Activated naive CD8-positive, alpha-beta T cell treated with anti-CD3 and anti-CD28 coated beads, Interleukin-2, amount 10 ng/mL, durations not matched to agents 7 days and 5 days (primary cell): Measurements from ENCODE around the gene PMEL. TPM values are rescaled to one million over a fixed set of nuclear protein-coding genes. Genes with fewer than 3 reads are reported as not detected.
"Not testable (repeated sequence)": the region's sequence is repeated elsewhere in the genome, so short reads cannot be mapped to it uniquely, and the experiment has no call there.

ENCODE experiments used
- ATAC-seq: fragments of 150-1000 bp; cut with Tn5 transposase; one replicate; pipeline ENCODE4 v1.10.0; 2021; ENCODE audit warnings: low read depth, moderate library complexity
- POLR2A ChIA-PET: fragments of 350-600 bp; sonication (Branson Sonifier 250); formaldehyde crosslinking; loops from one replicate; lab custom pipeline; 2021; ENCODE audit warnings: antibody characterized with exemption; lab: Charles Lee
- DNase-seq: peaks from one replicate; pipeline ENCODE4 v3.0.0; 2021
- H3K27ac Mint-ChIP-seq: one replicate; pipeline ENCODE4 v1.8.0; 2022; ENCODE audit warnings: mild to moderate bottlenecking, mixed read lengths
- H3K27me3 Mint-ChIP-seq: one replicate; pipeline ENCODE4 v1.8.0; 2022; ENCODE audit warnings: mild to moderate bottlenecking, moderate library complexity, mixed read lengths
- H3K36me3 Mint-ChIP-seq: one replicate; pipeline ENCODE4 v1.8.0; 2021; ENCODE audit warnings: mild to moderate bottlenecking, mixed read lengths
- H3K4me1 Mint-ChIP-seq: one replicate; pipeline ENCODE4 v1.8.0; 2021; ENCODE audit warnings: mixed read lengths
- H3K4me3 Mint-ChIP-seq: one replicate; pipeline ENCODE4 v1.8.0; 2022; ENCODE audit warnings: mild to moderate bottlenecking, moderate library complexity, mixed read lengths
- H3K9me3 Mint-ChIP-seq: one replicate; pipeline ENCODE4 v1.8.0; 2021; ENCODE audit warnings: mixed read lengths
- total RNA-seq, 2 experiments: library from RNA; stranded (reverse); gene quantifications; one replicate each; pipeline ENCODE4 v1.2.3, GENCODE V29; 2021

Gene PMEL
- under 1 TPM in 1 of 2 experiments, not detected in 1; 0.42 TPM for total RNA-seq

- peak within 1 kb of the TSS; percentile 99 for H3K4me3 Mint-ChIP-seq
- H3K36me3 Mint-ChIP-seq = peaks cover 8% of the 10 kb centered on the region
- no peaks in the 10 kb centered on the region for H3K27me3 Mint-ChIP-seq
- H3K9me3 Mint-ChIP-seq = no peaks in the 10 kb centered on the region
- DNase-seq (no peak), ATAC-seq (no peak)
- H3K27ac Mint-ChIP-seq = peak within 1 kb of the TSS; percentile 93
- H3K4me1 Mint-ChIP-seq = peaks cover 27% of the 10 kb centered on the region
- POLR2A ChIA-PET = no interaction called here
Measured at GRCh38 chr12:55965941-55966407, at the start of gene PMEL. Gene PMEL (minus strand): TSS chr12:55966042. CDS start chr12:55966011, 31 bp downstream.

GRCh38 chr12:56014205-56014604 lies 48.4 kb upstream of the PMEL start:
- ATAC-seq (no peak), DNase-seq (no peak)
- Mint-ChIP-seq H3K4me1 (peaks cover 15% of the 10 kb centered on the region), H3K4me3 (no peak overlapping the region), H3K36me3 (peaks cover 14% of the 10 kb centered on the region), H3K9me3 (no peaks in the 10 kb centered on the region), H3K27ac (no peak overlapping the region), H3K27me3 (no peaks in the 10 kb centered on the region)
- POLR2A ChIA-PET = interaction anchor here (1.1 kb wide), 1 partner anchor 84 kb away, joined by 8 read pairs; no protein-coding TSS in a partner anchor

- Mint-ChIP-seq H3K4me3 (no peak overlapping the region), H3K36me3 (peaks cover 12% of the 10 kb centered on the region), H3K9me3 (no peaks in the 10 kb centered on the region), H3K27ac (no peak overlapping the region), H3K4me1 (peaks cover 16% of the 10 kb centered on the region), H3K27me3 (no peaks in the 10 kb centered on the region)
- ATAC-seq (no peak), DNase-seq (no peak)
- POLR2A ChIA-PET = interaction anchor here (0.7 kb wide), 1 partner anchor 17 kb away, joined by 3 read pairs; no protein-coding TSS in a partner anchor
Measured at GRCh38 chr12:56013482-56013881, 47.6 kb upstream of the PMEL start.

- Mint-ChIP-seq H3K9me3 (no peaks in the 10 kb centered on the region), H3K27ac (no peak overlapping the region), H3K4me1 (peaks cover 19% of the 10 kb centered on the region), H3K36me3 (peaks cover 11% of the 10 kb centered on the region), H3K4me3 (no peak overlapping the region), H3K27me3 (no peaks in the 10 kb centered on the region)
- POLR2A ChIA-PET = interaction anchor here (1.5 kb wide), 1 partner anchor 9 kb away, joined by 8 read pairs; the partner anchor contains the start of gene IKZF4
- ATAC-seq = no peak
- no peak for DNase-seq
Measured at GRCh38 chr12:56011509-56012090, 45.8 kb upstream of the PMEL start.

- no peak for ATAC-seq
- POLR2A ChIA-PET = interaction anchor here (1.2 to 1.3 kb wide), 2 partner anchors 11 to 36 kb away, joined by 3 to 7 read pairs; partner anchors contain the start of genes IKZF4 and RAB5B
- no peak overlapping the region for H3K27ac Mint-ChIP-seq
- H3K9me3 Mint-ChIP-seq = no peaks in the 10 kb centered on the region
- H3K4me3 Mint-ChIP-seq = no peak overlapping the region
- DNase-seq = no peak
- peaks cover 21% of the 10 kb centered on the region for H3K4me1 Mint-ChIP-seq
- H3K36me3 Mint-ChIP-seq = peaks cover 12% of the 10 kb centered on the region
- no peaks in the 10 kb centered on the region for H3K27me3 Mint-ChIP-seq
Measured at GRCh38 chr12:56010111-56010570, 44.3 kb upstream of the PMEL start.

GRCh38 chr12:56007564-56008559 lies 42.0 kb upstream of the PMEL start:
- H3K4me1 Mint-ChIP-seq = peaks cover 22% of the 10 kb centered on the region
- peaks cover 11% of the 10 kb centered on the region for H3K36me3 Mint-ChIP-seq
- H3K9me3 Mint-ChIP-seq = no peaks in the 10 kb centered on the region
- H3K27me3 Mint-ChIP-seq = no peaks in the 10 kb centered on the region
- H3K27ac Mint-ChIP-seq = peak overlapping the region; percentile 85
- DNase-seq = peak; percentile 79
- POLR2A ChIA-PET = interaction anchor here (0.6 to 2.9 kb wide), 7 partner anchors 10 to 96 kb away, joined by 3 to 24 read pairs (median 8); partner anchors contain the start of genes IKZF4, PA2G4 and SUOX
- H3K4me3 Mint-ChIP-seq = peak overlapping the region; percentile 86
- ATAC-seq = peak; percentile 79

GRCh38 chr12:56004211-56004610 lies 38.4 kb upstream of the PMEL start:
- POLR2A ChIA-PET = interaction anchor here (0.5 to 1.0 kb wide), 2 partner anchors 12 to 24 kb away, joined by 3 to 5 read pairs; no protein-coding TSS in a partner anchor
- peaks cover 9% of the 10 kb centered on the region for H3K36me3 Mint-ChIP-seq
- no peak for ATAC-seq
- H3K4me1 Mint-ChIP-seq = peaks cover 26% of the 10 kb centered on the region
- DNase-seq = peak; percentile 20
- no peaks in the 10 kb centered on the region for H3K9me3 Mint-ChIP-seq
- no peaks in the 10 kb centered on the region for H3K27me3 Mint-ChIP-seq
- no peak overlapping the region for H3K27ac Mint-ChIP-seq
- H3K4me3 Mint-ChIP-seq = no peak overlapping the region

GRCh38 chr12:56003376-56003775 lies 37.5 kb upstream of the PMEL start:
- not testable (repeated sequence) for H3K4me3 Mint-ChIP-seq, H3K27me3 Mint-ChIP-seq, ATAC-seq, H3K27ac Mint-ChIP-seq, H3K9me3 Mint-ChIP-seq
- POLR2A ChIA-PET = interaction anchor here (1.2 kb wide), 1 partner anchor 41 kb away, joined by 7 read pairs; no protein-coding TSS in a partner anchor
- peak; percentile 16 for DNase-seq
- H3K4me1 Mint-ChIP-seq = peaks cover 25% of the 10 kb centered on the region
- H3K36me3 Mint-ChIP-seq = peaks cover 11% of the 10 kb centered on the region

GRCh38 chr12:56001487-56002100 lies 35.8 kb upstream of the PMEL start:
- no peak overlapping the region for H3K4me3 Mint-ChIP-seq
- H3K27me3 Mint-ChIP-seq = peaks cover 2% of the 10 kb centered on the region
- ATAC-seq (no peak), DNase-seq (no peak)
- H3K27ac Mint-ChIP-seq = no peak overlapping the region
- H3K9me3 Mint-ChIP-seq = no peaks in the 10 kb centered on the region
- H3K36me3 Mint-ChIP-seq = peaks cover 11% of the 10 kb centered on the region
- H3K4me1 Mint-ChIP-seq = peaks cover 23% of the 10 kb centered on the region
- POLR2A ChIA-PET = interaction anchor here (0.6 to 0.7 kb wide), 2 partner anchors 15 to 264 kb away, joined by 3 read pairs; no protein-coding TSS in a partner anchor

- ATAC-seq = not testable (repeated sequence)
- peaks cover 21% of the 10 kb centered on the region for H3K4me1 Mint-ChIP-seq
Measured at GRCh38 chr12:55999999-56000540, 34.2 kb upstream of the PMEL start.

GRCh38 chr12:55999522-55999921 lies 33.7 kb upstream of the PMEL start:
- not testable (repeated sequence) for ATAC-seq

More at GRCh38 chr12:55999999-56000540, 34.2 kb upstream of the PMEL start:
- H3K36me3 Mint-ChIP-seq, DNase-seq, H3K4me3 Mint-ChIP-seq, H3K9me3 Mint-ChIP-seq, H3K27ac Mint-ChIP-seq, H3K27me3 Mint-ChIP-seq: not testable (repeated sequence)
- POLR2A ChIA-PET = interaction anchor here (0.7 to 2.5 kb wide), 3 partner anchors 21 to 73 kb away, joined by 3 to 9 read pairs (median 4); partner anchors contain the start of gene IKZF4

GRCh38 chr12:55997535-55997859 lies 31.7 kb upstream of the PMEL start:
- Mint-ChIP-seq H3K27ac (no peak overlapping the region), H3K4me1 (peaks cover 21% of the 10 kb centered on the region), H3K36me3 (peaks cover 9% of the 10 kb centered on the region), H3K9me3 (no peaks in the 10 kb centered on the region), H3K4me3 (peak overlapping the region; percentile 86), H3K27me3 (peaks cover 2% of the 10 kb centered on the region)
- POLR2A ChIA-PET = interaction anchor here (2.1 to 3.1 kb wide), 5 partner anchors 10 to 107 kb away, joined by 14 to 18 read pairs (median 15); partner anchors contain the start of genes IKZF4, PA2G4 and RAB5B
- ATAC-seq = no peak
- DNase-seq = no peak

More at GRCh38 chr12:55999522-55999921, 33.7 kb upstream of the PMEL start:
- H3K36me3 Mint-ChIP-seq, DNase-seq, H3K27me3 Mint-ChIP-seq, H3K9me3 Mint-ChIP-seq: not testable (repeated sequence)
- H3K4me3 Mint-ChIP-seq = peak overlapping the region; percentile 31
- POLR2A ChIA-PET = interaction anchor here (1.0 to 2.5 kb wide), 2 partner anchors 21 to 25 kb away, joined by 3 to 9 read pairs; partner anchors contain the start of gene IKZF4
- H3K4me1 Mint-ChIP-seq = peaks cover 20% of the 10 kb centered on the region
- peak overlapping the region; percentile 10 for H3K27ac Mint-ChIP-seq
